ENCODE data around the gene MSX2. TPM values are rescaled to one million over a fixed set of nuclear protein-coding genes. Genes with fewer than 3 reads are reported as not detected.
A peak's percentile ranks its signal among the peaks of the same experiment; 100 is the strongest.

The MSX2 gene
- total RNA-seq, 1 donor from 2014 or later, result not detected

DNA sequence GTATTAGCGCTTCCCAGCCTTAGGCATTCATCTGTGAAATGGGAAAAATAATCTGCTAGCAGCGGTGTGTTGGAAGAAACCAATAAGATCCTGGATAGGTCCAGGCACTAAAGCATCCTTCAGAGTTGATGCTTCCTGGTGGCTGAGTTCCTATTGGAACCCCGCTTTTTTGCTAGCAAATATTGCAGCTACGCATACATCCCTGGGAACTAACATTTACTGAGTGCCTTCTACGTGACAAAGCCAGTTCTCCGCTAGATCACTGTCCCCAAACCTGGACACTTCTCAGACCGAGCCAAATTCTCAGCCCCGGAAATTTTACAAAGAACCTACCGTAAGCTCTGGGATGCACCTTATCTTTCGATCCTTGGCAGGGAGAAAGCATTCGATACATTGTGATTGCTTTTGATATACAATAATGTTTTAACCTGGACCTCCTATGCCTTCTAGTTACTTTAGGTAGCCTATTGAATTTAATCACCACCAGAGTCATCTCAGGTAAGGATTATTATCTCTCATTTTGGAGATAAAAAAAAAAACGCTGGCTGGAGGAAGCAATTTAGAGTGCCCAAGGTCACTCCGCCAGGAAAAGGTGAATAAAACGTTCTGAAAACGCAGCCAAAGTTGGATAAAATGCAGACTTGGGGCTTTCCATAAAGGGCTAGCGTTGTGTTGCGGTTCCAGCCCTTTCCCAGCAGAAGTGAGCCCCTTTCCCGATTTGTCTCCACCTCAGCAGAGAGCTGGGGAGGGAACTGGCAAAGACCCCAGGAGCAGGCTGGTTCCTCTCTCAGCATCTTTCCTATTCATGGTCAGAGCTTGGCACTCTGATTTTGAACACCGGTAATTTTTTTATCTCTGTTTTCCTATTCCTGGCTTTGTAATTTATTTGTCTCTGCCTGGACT lies 2.6 kb upstream of the MSX2 start:
- Mint-ChIP-seq H3K4me3 (no peak overlapping the region), H3K27me3 (ENCODE audit: insufficient read depth) (peaks cover 74% of the 10 kb centered on the region), H3K9me3 (peaks cover 4% of the 10 kb centered on the region), H3K4me1 (ENCODE audit: low read depth) (peaks cover 5% of the 10 kb centered on the region), H3K27ac (no peak overlapping the region), H3K36me3 (ENCODE audit: low read depth) (no peaks in the 10 kb centered on the region)
- intact Hi-C loops (cut with micrococcal nuclease), result no loop called here
- DNase-seq (ENCODE audit: low spot score), result no peak

DNA sequence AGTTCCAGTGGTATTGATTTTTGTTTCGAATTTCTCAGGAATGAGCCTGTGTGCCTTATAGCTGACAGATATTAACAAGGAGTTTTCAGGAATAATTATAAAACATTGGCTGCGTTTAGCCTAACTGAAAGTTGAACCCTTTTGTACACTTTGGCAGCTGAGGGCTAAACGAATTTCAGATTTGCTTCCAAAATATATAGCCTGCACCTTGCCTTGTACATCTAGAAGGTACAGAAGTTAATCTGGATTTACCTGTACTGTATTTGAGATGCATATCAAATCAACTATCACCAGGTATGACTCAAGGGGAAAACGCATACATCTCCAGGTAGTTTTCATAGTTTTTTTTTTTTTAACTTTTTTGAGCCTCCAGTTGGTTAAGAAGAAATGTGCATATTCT lies 1.9 kb upstream of the MSX2 start:
- Mint-ChIP-seq H3K4me3 (no peak overlapping the region), H3K27ac (no peak overlapping the region), H3K4me1 (ENCODE audit: low read depth) (peaks cover 5% of the 10 kb centered on the region), H3K36me3 (ENCODE audit: low read depth) (no peaks in the 10 kb centered on the region), H3K27me3 (ENCODE audit: insufficient read depth) (peaks cover 80% of the 10 kb centered on the region), H3K9me3 (peaks cover 4% of the 10 kb centered on the region)
- intact Hi-C loops (cut with micrococcal nuclease), result no loop called here
- DNase-seq (ENCODE audit: low spot score), result no peak

DNA sequence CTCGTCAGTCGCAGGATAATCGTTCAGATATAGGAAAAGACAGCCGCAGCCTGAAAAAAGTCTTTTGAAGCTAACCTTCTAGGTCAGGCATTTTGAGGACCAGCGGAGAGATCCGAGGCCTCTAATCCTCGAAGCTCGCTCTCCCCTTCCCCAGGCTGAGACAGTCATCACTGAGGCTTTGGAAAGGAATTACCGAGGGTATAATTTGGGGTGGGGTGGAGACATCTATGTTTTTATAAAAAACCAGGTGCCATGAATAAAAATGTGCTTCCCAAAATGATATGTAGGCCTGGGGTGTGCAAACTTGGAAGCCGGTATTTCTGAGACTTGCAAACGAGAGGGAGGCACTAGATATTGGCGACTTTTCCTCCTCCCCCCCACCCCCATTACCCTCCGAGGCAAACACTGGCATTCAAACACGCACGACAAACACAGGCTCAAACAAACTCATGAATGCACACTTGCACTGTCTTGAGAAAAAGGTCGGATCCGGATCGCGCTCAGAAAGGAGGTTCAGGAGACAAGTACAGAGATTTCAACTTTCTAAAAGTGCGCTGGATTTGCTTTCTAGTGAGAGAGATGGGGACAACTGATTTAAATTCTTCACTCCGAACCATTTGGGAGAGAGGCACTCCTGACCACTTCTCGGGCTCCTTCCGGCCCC lies 935 bp upstream of the MSX2 start:
- peaks cover 4% of the 10 kb centered on the region for H3K9me3 Mint-ChIP-seq
- H3K27me3 Mint-ChIP-seq (ENCODE audit: insufficient read depth), result peaks cover 85% of the 10 kb centered on the region
- intact Hi-C loops (cut with micrococcal nuclease), result no loop called here

GRCh38 chr5:174723979-174724483 lies 351 bp upstream of the MSX2 start:
- DNase-seq (ENCODE audit: low spot score), result no peak
- peaks cover 5% of the 10 kb centered on the region for H3K4me1 Mint-ChIP-seq (ENCODE audit: low read depth)
- no peaks in the 10 kb centered on the region for H3K36me3 Mint-ChIP-seq (ENCODE audit: low read depth)
- peak overlapping the region; percentile 15 for H3K4me3 Mint-ChIP-seq
- H3K9me3 Mint-ChIP-seq, result peaks cover 4% of the 10 kb centered on the region
- H3K27ac Mint-ChIP-seq, result peak overlapping the region; percentile 31
- peaks cover 83% of the 10 kb centered on the region for H3K27me3 Mint-ChIP-seq (ENCODE audit: insufficient read depth)
- intact Hi-C loops (cut with micrococcal nuclease), result no loop called here

More for the DNA sequence above, 935 bp upstream of the MSX2 start:
- Mint-ChIP-seq H3K36me3 (ENCODE audit: low read depth) (no peaks in the 10 kb centered on the region), H3K27ac (no peak overlapping the region), H3K4me1 (ENCODE audit: low read depth) (peaks cover 5% of the 10 kb centered on the region), H3K4me3 (no peak overlapping the region)
- no peak for DNase-seq (ENCODE audit: low spot score)

- DNase-seq (ENCODE audit: low spot score), result no peak
- Mint-ChIP-seq H3K36me3 (ENCODE audit: low read depth) (no peaks in the 10 kb centered on the region), H3K9me3 (peaks cover 4% of the 10 kb centered on the region), H3K27ac (no peak overlapping the region), H3K4me1 (ENCODE audit: low read depth) (peaks cover 5% of the 10 kb centered on the region), H3K4me3 (no peak overlapping the region), H3K27me3 (ENCODE audit: insufficient read depth) (peaks cover 74% of the 10 kb centered on the region)
- intact Hi-C loops (cut with micrococcal nuclease), result loop anchor here (5.0 kb wide), 1 partner anchor 1478 kb away; no protein-coding TSS in a partner anchor
Observed at GRCh38 chr5:174725261-174725990, 1.0 kb downstream of the MSX2 start.

DNA sequence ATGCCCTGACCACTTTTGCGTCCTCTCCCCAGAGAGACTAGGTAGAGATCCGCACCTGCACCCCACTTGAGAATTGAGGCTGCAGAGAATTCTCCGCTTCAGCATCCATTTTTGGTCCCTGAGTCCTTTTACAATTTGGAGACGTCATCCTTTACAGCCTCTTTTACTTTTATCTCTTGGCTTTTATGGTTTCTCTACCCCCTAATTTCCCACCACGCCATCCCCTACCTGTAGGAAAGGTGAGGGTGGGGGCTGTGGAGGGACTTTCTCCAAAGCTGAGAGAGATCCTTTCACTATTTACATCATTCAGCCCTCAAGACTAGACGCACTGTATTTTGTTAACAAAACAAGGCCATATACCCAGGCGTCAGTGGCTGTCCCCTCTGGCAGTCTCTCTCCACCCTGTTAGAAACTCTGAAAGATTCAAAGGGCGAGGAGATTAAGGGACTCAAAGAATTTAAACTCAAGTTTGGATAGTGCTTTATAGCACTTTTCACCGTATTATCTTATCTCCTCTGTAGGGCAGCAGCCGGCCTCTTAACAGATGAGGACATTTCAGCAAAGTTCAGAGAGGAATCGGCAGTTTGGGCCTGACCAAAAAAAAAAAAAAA lies 1.7 kb downstream of the MSX2 start:
- Mint-ChIP-seq H3K4me1 (ENCODE audit: low read depth) (peaks cover 5% of the 10 kb centered on the region), H3K4me3 (no peak overlapping the region), H3K27ac (no peak overlapping the region), H3K9me3 (peaks cover 4% of the 10 kb centered on the region), H3K36me3 (ENCODE audit: low read depth) (peaks cover 2% of the 10 kb centered on the region), H3K27me3 (ENCODE audit: insufficient read depth) (peaks cover 78% of the 10 kb centered on the region)
- no peak for DNase-seq (ENCODE audit: low spot score)
- intact Hi-C loops (cut with micrococcal nuclease), result loop anchor here (5.0 kb wide), 1 partner anchor 1479 kb away; no protein-coding TSS in a partner anchor

GRCh38 chr5:174726916-174727793 lies 2.8 kb downstream of the MSX2 start:
- Mint-ChIP-seq H3K27ac (no peak overlapping the region), H3K9me3 (peaks cover 4% of the 10 kb centered on the region), H3K36me3 (ENCODE audit: low read depth) (peaks cover 2% of the 10 kb centered on the region), H3K4me3 (no peak overlapping the region), H3K4me1 (ENCODE audit: low read depth) (peaks cover 5% of the 10 kb centered on the region), H3K27me3 (ENCODE audit: insufficient read depth) (peaks cover 77% of the 10 kb centered on the region)
- intact Hi-C loops (cut with micrococcal nuclease), result loop anchor here (5.0 kb wide), 1 partner anchor 1480 kb away; no protein-coding TSS in a partner anchor
- no peak for DNase-seq (ENCODE audit: low spot score)

GRCh38 chr5:174727794-174728680 lies 3.7 kb downstream of the MSX2 start:
- Mint-ChIP-seq H3K9me3 (peaks cover 4% of the 10 kb centered on the region), H3K27ac (no peak overlapping the region), H3K4me3 (no peak overlapping the region), H3K36me3 (ENCODE audit: low read depth) (peaks cover 2% of the 10 kb centered on the region), H3K27me3 (ENCODE audit: insufficient read depth) (peaks cover 76% of the 10 kb centered on the region), H3K4me1 (ENCODE audit: low read depth) (peaks cover 5% of the 10 kb centered on the region)
- intact Hi-C loops (cut with micrococcal nuclease), result loop anchor here (5.0 kb wide), 1 partner anchor 1481 kb away; no protein-coding TSS in a partner anchor
- DNase-seq (ENCODE audit: low spot score), result no peak

DNA sequence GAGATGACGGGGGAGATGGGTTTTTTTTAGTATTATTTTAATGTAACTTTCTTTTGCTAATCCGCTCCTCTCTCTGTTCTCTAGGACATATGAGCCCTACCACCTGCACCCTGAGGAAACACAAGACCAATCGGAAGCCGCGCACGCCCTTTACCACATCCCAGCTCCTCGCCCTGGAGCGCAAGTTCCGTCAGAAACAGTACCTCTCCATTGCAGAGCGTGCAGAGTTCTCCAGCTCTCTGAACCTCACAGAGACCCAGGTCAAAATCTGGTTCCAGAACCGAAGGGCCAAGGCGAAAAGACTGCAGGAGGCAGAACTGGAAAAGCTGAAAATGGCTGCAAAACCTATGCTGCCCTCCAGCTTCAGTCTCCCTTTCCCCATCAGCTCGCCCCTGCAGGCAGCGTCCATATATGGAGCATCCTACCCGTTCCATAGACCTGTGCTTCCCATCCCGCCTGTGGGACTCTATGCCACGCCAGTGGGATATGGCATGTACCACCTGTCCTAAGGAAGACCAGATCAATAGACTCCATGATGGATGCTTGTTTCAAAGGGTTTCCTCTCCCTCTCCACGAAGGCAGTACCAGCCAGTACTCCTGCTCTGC lies 4.8 kb downstream of the MSX2 start:
- DNase-seq (ENCODE audit: low spot score), result no peak
- Mint-ChIP-seq H3K4me3 (no peak overlapping the region), H3K4me1 (ENCODE audit: low read depth) (no peaks in the 10 kb centered on the region), H3K9me3 (no peaks in the 10 kb centered on the region), H3K27me3 (ENCODE audit: insufficient read depth) (peaks cover 75% of the 10 kb centered on the region), H3K27ac (no peak overlapping the region), H3K36me3 (ENCODE audit: low read depth) (peaks cover 2% of the 10 kb centered on the region)
- intact Hi-C loops (cut with micrococcal nuclease), result loop anchor here (5.0 kb wide), 1 partner anchor 1482 kb away; no protein-coding TSS in a partner anchor

- H3K27ac Mint-ChIP-seq, result no peak overlapping the region
- peaks cover 3% of the 10 kb centered on the region for H3K36me3 Mint-ChIP-seq (ENCODE audit: low read depth)
- no peak overlapping the region for H3K4me3 Mint-ChIP-seq
- no peak for DNase-seq (ENCODE audit: low spot score)
- intact Hi-C loops (cut with micrococcal nuclease), result no loop called here
- no peaks in the 10 kb centered on the region for H3K4me1 Mint-ChIP-seq (ENCODE audit: low read depth)
- H3K27me3 Mint-ChIP-seq (ENCODE audit: insufficient read depth), result peaks cover 78% of the 10 kb centered on the region
- H3K9me3 Mint-ChIP-seq, result no peaks in the 10 kb centered on the region
Observed at GRCh38 chr5:174731214-174732035, 7.0 kb downstream of the MSX2 start.

All from activated T-helper 1 cell treated with anti-CD3 and anti-CD28 coated beads, Interleukin-12 subunit alpha, Interleukin-12 subunit beta, Interleukin-2, Interleukin-4 antibody, amounts not matched to agents 30 ng/mL and 10 ng/mL and 1 ng/mL, durations not matched to agents 14 hours and 24 hours and 36 hours (primary cell).